Type B pancreatic cell (in vitro differentiated cells): ENCODE measurements around the gene KBTBD12. TPM values are rescaled to one million over a fixed set of nuclear protein-coding genes. Genes with fewer than 3 reads are reported as not detected.

ENCODE experiments used
- DNase-seq: peaks from one replicate; pipeline ENCODE4 v3.0.0; 2021; ENCODE audit warnings: mixed read lengths; ENCODE audit not compliant: unreplicated experiment; ENCODE audit errors: extremely low spot score
- H3K27ac Mint-ChIP-seq: 2 replicates; pipeline ENCODE4 v1.8.0; 2021; ENCODE audit warnings: mild to moderate bottlenecking, mixed read lengths
- H3K27me3 Mint-ChIP-seq: 2 replicates; pipeline ENCODE4 v1.8.0; 2021; ENCODE audit warnings: mixed read lengths
- H3K36me3 Mint-ChIP-seq: 2 replicates; pipeline ENCODE4 v1.8.0; 2021; ENCODE audit warnings: mixed read lengths
- H3K4me1 Mint-ChIP-seq: one replicate; pipeline ENCODE4 v1.8.0; 2021; ENCODE audit warnings: mixed read lengths; ENCODE audit not compliant: unreplicated experiment
- H3K4me3 Mint-ChIP-seq: 2 replicates; pipeline ENCODE4 v1.8.0; 2021; ENCODE audit warnings: mild to moderate bottlenecking, mixed read lengths
- H3K9me3 Mint-ChIP-seq: 2 replicates; pipeline ENCODE4 v1.8.0; 2021; ENCODE audit warnings: mixed read lengths
- total RNA-seq: library from RNA; stranded (reverse); gene quantifications from 2 replicates; pipeline ENCODE4 v1.2.1, GENCODE V29; 2021; ENCODE audit warnings: low replicate concordance
- TF ChIP-seq, protein P1 (sequence below): fragments of 200-600 bp; sonication (generic); conservative IDR thresholded peaks from 2 replicates; pipeline ENCODE4 v1.5.0; 2021; ENCODE audit warnings: antibody characterized with exemption, mild to moderate bottlenecking

The KBTBD12 gene
- total RNA-seq, 1 donor from 2014 or later: not detected

DNA sequence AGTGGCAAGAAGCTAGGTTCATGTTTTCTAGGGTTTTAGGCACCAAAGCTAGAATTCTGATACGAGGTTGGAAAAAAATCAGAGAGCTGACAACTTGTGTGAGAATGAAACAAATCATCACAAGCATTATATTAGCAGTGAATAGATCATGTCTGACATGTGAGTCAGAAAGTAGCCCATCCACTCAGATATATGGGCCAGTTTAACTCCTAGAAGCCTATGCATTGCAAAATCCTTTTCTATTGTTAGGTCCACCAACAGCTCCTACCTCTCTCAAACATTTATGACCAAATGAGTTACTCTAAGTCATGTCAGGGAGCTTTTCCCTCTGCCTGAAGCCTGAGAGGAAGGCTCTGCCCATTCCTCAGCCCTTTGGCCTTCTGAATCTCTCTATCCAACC is 44.0 kb downstream of the KBTBD12 start:
- TF ChIP-seq, protein P1, sequence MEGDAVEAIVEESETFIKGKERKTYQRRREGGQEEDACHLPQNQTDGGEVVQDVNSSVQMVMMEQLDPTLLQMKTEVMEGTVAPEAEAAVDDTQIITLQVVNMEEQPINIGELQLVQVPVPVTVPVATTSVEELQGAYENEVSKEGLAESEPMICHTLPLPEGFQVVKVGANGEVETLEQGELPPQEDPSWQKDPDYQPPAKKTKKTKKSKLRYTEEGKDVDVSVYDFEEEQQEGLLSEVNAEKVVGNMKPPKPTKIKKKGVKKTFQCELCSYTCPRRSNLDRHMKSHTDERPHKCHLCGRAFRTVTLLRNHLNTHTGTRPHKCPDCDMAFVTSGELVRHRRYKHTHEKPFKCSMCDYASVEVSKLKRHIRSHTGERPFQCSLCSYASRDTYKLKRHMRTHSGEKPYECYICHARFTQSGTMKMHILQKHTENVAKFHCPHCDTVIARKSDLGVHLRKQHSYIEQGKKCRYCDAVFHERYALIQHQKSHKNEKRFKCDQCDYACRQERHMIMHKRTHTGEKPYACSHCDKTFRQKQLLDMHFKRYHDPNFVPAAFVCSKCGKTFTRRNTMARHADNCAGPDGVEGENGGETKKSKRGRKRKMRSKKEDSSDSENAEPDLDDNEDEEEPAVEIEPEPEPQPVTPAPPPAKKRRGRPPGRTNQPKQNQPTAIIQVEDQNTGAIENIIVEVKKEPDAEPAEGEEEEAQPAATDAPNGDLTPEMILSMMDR: no peak
- H3K27me3 Mint-ChIP-seq: no peaks in the 10 kb centered on the region
- no peak for DNase-seq
- H3K4me3 Mint-ChIP-seq: peak overlapping the region; percentile 15
- no peaks in the 10 kb centered on the region for H3K36me3 Mint-ChIP-seq
- peak overlapping the region; percentile 63 for H3K27ac Mint-ChIP-seq
- H3K4me1 Mint-ChIP-seq: peaks cover 22% of the 10 kb centered on the region
- no peaks in the 10 kb centered on the region for H3K9me3 Mint-ChIP-seq

DNA sequence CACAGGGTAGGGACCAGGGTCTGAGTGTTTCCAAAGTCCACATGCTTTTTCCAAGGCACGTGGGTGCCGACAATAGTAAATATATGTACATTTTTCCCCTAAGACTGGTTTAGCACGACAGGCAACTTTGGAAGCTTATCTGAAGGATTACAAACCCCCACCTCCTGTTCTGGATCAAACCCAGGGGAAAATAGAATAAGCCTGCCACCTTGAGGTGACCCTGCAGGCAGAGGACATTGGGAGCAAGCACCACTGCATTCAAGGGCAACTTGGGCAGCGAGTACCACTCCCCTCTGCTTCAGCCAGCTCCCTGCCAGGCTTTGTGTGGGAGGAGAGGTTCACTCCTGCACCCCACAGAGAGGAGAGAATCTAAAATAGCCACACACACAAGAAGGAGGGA is 44.8 kb downstream of the KBTBD12 start:
- H3K4me1 Mint-ChIP-seq: peaks cover 18% of the 10 kb centered on the region
- TF ChIP-seq, protein P1: peak; percentile 71
- no peaks in the 10 kb centered on the region for H3K36me3 Mint-ChIP-seq
- H3K4me3 Mint-ChIP-seq: no peak overlapping the region
- no peaks in the 10 kb centered on the region for H3K27me3 Mint-ChIP-seq
- no peaks in the 10 kb centered on the region for H3K9me3 Mint-ChIP-seq
- H3K27ac Mint-ChIP-seq: peak overlapping the region; percentile 63
- DNase-seq: no peak

DNA sequence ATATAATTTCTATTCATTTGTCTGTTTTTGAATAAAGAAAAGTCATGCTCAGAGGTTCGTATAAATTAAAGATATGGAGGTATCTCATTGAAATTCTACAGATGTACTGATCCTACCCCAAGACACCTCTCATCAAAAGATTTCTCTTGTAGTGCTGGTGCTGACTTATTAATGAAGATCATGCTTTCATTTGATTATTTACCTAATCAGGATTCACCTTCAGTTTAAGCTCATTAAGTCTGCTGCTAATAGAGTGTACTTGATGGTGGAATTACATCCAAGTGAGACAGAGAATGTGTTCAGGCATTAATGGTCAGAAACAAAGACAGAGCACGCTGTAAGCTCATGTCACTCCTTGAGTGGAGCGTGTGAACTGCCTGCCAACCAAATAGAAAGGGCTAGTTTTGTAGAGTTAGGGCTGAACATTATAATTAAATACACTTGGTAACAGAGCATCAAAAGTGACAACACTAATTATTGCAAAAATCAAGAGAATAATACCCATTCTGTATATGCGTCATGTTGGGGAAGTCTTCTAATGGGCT is 45.5 kb downstream of the KBTBD12 start:
- Mint-ChIP-seq H3K27me3 (no peaks in the 10 kb centered on the region), H3K9me3 (no peaks in the 10 kb centered on the region), H3K27ac (no peak overlapping the region), H3K4me1 (peaks cover 17% of the 10 kb centered on the region), H3K36me3 (no peaks in the 10 kb centered on the region), H3K4me3 (no peak overlapping the region)
- no peak for DNase-seq
- TF ChIP-seq, protein P1: no peak

DNA sequence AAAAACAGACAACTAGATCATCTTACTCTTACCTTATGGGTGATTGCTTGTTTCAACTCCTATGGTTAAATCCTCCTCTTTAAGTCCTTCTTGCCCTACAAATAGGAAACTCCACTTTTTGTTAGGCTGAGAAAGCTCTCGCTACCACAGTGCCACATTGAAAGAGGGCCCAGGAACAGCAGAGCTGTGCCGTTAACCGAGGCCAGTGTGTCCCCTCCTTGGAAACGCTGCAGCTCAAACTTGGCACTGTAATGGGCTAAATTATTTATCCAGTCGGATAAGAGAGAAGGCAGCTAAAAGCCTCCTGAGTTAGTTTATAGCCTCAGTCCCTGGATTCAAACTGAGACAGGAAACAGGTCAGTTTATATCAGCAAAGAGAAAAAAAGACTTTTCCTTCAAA is 46.1 kb downstream of the KBTBD12 start:
- H3K27me3 Mint-ChIP-seq: peaks cover 2% of the 10 kb centered on the region
- no peaks in the 10 kb centered on the region for H3K9me3 Mint-ChIP-seq
- no peak overlapping the region for H3K27ac Mint-ChIP-seq
- DNase-seq: no peak
- TF ChIP-seq, protein P1: no peak
- H3K4me1 Mint-ChIP-seq: peaks cover 17% of the 10 kb centered on the region
- no peaks in the 10 kb centered on the region for H3K36me3 Mint-ChIP-seq
- H3K4me3 Mint-ChIP-seq: no peak overlapping the region

DNA sequence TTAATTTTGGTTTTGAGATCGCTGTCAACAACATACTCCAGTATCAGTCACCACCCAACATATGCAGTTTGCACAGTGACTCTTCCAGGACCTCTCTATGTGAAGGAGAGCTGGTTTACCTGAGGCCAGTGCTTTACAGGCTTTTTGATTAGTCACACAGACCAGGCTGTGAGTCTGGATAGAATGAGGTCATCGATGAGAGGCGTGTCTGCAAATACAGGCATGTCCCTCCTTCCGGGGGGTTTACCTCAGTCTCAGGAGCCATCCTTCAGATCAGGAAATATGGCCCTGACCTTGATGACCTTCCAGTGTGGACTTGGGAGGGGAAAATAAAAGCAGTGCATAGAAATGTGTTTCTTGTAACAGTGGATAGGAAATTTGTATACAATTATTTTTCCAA is 46.9 kb downstream of the KBTBD12 start:
- TF ChIP-seq, protein P1: no peak
- Mint-ChIP-seq H3K4me3 (no peak overlapping the region), H3K36me3 (no peaks in the 10 kb centered on the region), H3K9me3 (no peaks in the 10 kb centered on the region), H3K27ac (peak overlapping the region; percentile 64), H3K27me3 (peaks cover 2% of the 10 kb centered on the region), H3K4me1 (peaks cover 18% of the 10 kb centered on the region)
- DNase-seq: no peak

DNA sequence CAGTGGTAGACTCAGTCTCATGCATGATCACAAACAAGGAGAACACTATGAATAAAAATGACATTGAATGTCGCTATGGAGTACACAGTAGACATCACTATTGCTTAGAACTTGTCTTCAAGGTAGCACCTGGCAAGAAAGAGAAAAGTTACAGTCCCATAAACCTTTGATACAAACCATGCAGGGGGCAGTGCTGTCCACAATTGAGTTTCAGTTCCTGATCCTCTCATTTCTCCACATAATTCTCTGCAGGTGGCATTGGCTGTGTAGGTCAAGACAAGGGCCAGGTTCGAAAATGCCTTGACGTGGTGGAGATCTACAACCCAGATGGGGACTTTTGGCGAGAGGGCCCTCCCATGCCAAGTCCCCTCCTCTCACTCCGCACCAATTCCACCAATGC is 47.9 kb downstream of the KBTBD12 start:
- Mint-ChIP-seq H3K27ac (no peak overlapping the region), H3K9me3 (no peaks in the 10 kb centered on the region), H3K4me3 (no peak overlapping the region), H3K36me3 (no peaks in the 10 kb centered on the region), H3K4me1 (peaks cover 23% of the 10 kb centered on the region), H3K27me3 (peaks cover 2% of the 10 kb centered on the region)
- TF ChIP-seq, protein P1: no peak
- no peak for DNase-seq
